ENCODE data around the gene ADAMTS8. TPM values are rescaled to one million over a fixed set of nuclear protein-coding genes. Genes with fewer than 3 reads are reported as not detected.

ADAMTS8 gene
- total RNA-seq, 1 experiment from 2014 or later: 0.07 TPM

DNA sequence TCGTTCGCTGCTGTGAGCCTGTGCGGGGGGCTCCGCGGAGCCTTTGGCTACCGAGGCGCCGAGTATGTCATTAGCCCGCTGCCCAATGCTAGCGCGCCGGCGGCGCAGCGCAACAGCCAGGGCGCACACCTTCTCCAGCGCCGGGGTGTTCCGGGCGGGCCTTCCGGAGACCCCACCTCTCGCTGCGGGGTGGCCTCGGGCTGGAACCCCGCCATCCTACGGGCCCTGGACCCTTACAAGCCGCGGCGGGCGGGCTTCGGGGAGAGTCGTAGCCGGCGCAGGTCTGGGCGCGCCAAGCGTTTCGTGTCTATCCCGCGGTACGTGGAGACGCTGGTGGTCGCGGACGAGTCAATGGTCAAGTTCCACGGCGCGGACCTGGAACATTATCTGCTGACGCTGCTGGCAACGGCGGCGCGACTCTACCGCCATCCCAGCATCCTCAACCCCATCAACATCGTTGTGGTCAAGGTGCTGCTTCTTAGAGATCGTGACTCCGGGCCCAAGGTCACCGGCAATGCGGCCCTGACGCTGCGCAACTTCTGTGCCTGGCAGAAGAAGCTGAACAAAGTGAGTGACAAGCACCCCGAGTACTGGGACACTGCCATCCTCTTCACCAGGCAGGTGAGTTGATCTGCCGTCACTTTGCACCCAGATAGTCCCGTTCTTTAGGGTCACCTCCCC, 21.0 kb upstream of the ADAMTS8 start:
- BruUV-seq (replicated peaks): no TSS peak
- intact Hi-C loops (cut with micrococcal nuclease): no loop called here
- Histone ChIP-seq H2AFZ (ENCODE audit: low read depth, low read length, poor library complexity, severe bottlenecking) (no peak overlapping the region), H4K20me1 (ENCODE audit: insufficient read depth) (no peaks in the 10 kb centered on the region), H3K4me3 (replicated peaks in 1 of 2; ENCODE audit: low read depth in 1 of 2, low read length in 2 of 2) (peak overlapping the region in 1 of 2 experiments; percentile 65; a peak in 1 of 4 replicates), H3K9me3 (ENCODE audit: control insufficient read depth in 1 of 2, insufficient read depth in 1 of 2, low read depth in 1 of 2, low read length in 2 of 2) (no peaks in the 10 kb centered on the region), H3K27me3 (ENCODE audit: insufficient read depth, low read length) (no peaks in the 10 kb centered on the region), H3K4me2 (ENCODE audit: low read length) (peak overlapping the region; percentile 97), H3K9ac (ENCODE audit: low read length) (no peak overlapping the region), H3K27ac (ENCODE audit: low read depth, low read length) (no peak overlapping the region; the same call in 1 of the 2 replicates), H3K79me2 (ENCODE audit: insufficient read depth, low read length) (no peaks in the 10 kb centered on the region), H3K4me1 (ENCODE audit: control insufficient read depth in 1 of 2, insufficient read depth in 2 of 2, low read length in 2 of 2) (peaks cover 2 to 11% of the 10 kb centered on the region in 2 experiments; a peak in 3 of 4 replicates), H3K36me3 (ENCODE audit: control insufficient read depth in 1 of 2, insufficient read depth in 2 of 2, low read length in 2 of 2) (no peaks in the 10 kb centered on the region), H3K9me2 (ENCODE audit: insufficient read depth) (no peaks in the 10 kb centered on the region)
- CTCF ChIA-PET: no interaction called here
- ATAC-seq (no peak), DNase-seq (ENCODE audit: low read depth, low spot score) (no peak)
- RAD21 ChIA-PET (ENCODE audit: low non-redundant PET in 1 of 2, low total read pairs in 2 of 2, uncharacterized antibody in 2 of 2, unreplicated experiment in 2 of 2): no interaction called here
- POLR2A ChIA-PET: no interaction called here
- TF ChIP-seq, protein P1, sequence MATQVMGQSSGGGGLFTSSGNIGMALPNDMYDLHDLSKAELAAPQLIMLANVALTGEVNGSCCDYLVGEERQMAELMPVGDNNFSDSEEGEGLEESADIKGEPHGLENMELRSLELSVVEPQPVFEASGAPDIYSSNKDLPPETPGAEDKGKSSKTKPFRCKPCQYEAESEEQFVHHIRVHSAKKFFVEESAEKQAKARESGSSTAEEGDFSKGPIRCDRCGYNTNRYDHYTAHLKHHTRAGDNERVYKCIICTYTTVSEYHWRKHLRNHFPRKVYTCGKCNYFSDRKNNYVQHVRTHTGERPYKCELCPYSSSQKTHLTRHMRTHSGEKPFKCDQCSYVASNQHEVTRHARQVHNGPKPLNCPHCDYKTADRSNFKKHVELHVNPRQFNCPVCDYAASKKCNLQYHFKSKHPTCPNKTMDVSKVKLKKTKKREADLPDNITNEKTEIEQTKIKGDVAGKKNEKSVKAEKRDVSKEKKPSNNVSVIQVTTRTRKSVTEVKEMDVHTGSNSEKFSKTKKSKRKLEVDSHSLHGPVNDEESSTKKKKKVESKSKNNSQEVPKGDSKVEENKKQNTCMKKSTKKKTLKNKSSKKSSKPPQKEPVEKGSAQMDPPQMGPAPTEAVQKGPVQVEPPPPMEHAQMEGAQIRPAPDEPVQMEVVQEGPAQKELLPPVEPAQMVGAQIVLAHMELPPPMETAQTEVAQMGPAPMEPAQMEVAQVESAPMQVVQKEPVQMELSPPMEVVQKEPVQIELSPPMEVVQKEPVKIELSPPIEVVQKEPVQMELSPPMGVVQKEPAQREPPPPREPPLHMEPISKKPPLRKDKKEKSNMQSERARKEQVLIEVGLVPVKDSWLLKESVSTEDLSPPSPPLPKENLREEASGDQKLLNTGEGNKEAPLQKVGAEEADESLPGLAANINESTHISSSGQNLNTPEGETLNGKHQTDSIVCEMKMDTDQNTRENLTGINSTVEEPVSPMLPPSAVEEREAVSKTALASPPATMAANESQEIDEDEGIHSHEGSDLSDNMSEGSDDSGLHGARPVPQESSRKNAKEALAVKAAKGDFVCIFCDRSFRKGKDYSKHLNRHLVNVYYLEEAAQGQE (IDR thresholded peaks at IDR 0.05; ENCODE audit: low read depth): no peak
- no peak for TF ChIP-seq EGR1 (IDR thresholded peaks at IDR 0.05; ENCODE audit: low read depth)
- no peak for TF ChIP-seq SIN3A (IDR thresholded peaks at IDR 0.05; ENCODE audit: low read depth)
- no peak for TF ChIP-seq ZBTB33 (IDR thresholded peaks at IDR 0.05; ENCODE audit: extremely low read depth, insufficient replicate concordance, low read length)
- no peak for TF ChIP-seq ATF3 (IDR thresholded peaks at IDR 0.05)
- TF ChIP-seq JUND (IDR thresholded peaks at IDR 0.05): no peak
- no peak for TF ChIP-seq SP1 (IDR thresholded peaks at IDR 0.05; ENCODE audit: low read depth)
- TF ChIP-seq CEBPB (IDR thresholded peaks at IDR 0.05; ENCODE audit: low read depth): no peak
- TF ChIP-seq RAD21 (IDR thresholded peaks at IDR 0.05; ENCODE audit: low read depth): no peak

Measured in HCT116 (cell line).